ENCODE results near the gene CFAP210.

The CFAP210 gene

GRCh38 chr2:169662744-169663143 is 31.5 kb downstream of the CFAP210 start (continued):
- TF ChIP-seq, protein P1, sequence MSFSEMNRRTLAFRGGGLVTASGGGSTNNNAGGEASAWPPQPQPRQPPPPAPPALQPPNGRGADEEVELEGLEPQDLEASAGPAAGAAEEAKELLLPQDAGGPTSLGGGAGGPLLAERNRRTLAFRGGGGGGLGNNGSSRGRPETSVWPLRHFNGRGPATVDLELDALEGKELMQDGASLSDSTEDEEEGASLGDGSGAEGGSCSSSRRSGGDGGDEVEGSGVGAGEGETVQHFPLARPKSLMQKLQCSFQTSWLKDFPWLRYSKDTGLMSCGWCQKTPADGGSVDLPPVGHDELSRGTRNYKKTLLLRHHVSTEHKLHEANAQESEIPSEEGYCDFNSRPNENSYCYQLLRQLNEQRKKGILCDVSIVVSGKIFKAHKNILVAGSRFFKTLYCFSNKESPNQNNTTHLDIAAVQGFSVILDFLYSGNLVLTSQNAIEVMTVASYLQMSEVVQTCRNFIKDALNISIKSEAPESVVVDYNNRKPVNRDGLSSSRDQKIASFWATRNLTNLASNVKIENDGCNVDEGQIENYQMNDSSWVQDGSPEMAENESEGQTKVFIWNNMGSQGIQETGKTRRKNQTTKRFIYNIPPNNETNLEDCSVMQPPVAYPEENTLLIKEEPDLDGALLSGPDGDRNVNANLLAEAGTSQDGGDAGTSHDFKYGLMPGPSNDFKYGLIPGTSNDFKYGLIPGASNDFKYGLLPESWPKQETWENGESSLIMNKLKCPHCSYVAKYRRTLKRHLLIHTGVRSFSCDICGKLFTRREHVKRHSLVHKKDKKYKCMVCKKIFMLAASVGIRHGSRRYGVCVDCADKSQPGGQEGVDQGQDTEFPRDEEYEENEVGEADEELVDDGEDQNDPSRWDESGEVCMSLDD (tag by site-specific recombination; IDR thresholded peaks at IDR 0.05) = no peak
- TF ChIP-seq ZNF114 (tag by site-specific recombination; IDR thresholded peaks at IDR 0.05) (no peak), ZNF157 (tag by site-specific recombination; IDR thresholded peaks at IDR 0.05) (no peak)

DNA sequence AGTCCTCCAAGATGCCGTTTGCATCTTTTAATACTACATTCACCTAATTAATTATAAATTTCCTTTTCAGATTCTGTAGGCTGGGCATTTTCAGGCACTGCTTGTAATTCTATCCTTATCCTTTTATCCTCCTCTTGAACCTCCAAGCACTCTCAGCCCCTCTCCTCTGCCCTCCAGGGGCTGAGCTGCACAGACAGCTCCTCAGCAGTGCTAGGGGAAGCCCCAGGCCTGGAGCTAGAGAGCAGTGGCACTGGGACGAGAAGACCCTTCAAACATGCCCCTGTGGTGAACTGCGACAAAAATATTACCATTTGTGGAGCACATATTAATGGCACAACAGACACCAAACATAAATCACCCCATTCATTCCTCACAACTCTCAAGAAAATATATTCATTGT is 32.9 kb downstream of the CFAP210 start:
- CTCF ChIA-PET = no interaction called here
- TF ChIP-seq SCRT2 (tag by site-specific recombination; IDR thresholded peaks at IDR 0.05) = no peak
- POLR2A ChIA-PET = no interaction called here
- Histone ChIP-seq H3K36me3 (ENCODE audit: control insufficient read depth in 2 of 2, insufficient read depth in 1 of 2, low read length in 2 of 2) (no peaks in the 10 kb centered on the region), H3K27ac (ENCODE audit: extremely low read depth, low read depth, low read length) (no peak overlapping the region), H3K4me3 (ENCODE audit: low read depth, low read length) (no peak overlapping the region), H3K4me1 (ENCODE audit: control insufficient read depth, insufficient read depth, low read length) (no peaks in the 10 kb centered on the region), H3K9me3 (ENCODE audit: control insufficient read depth, insufficient read depth, low read depth, low read length) (no peaks in the 10 kb centered on the region)

DNA sequence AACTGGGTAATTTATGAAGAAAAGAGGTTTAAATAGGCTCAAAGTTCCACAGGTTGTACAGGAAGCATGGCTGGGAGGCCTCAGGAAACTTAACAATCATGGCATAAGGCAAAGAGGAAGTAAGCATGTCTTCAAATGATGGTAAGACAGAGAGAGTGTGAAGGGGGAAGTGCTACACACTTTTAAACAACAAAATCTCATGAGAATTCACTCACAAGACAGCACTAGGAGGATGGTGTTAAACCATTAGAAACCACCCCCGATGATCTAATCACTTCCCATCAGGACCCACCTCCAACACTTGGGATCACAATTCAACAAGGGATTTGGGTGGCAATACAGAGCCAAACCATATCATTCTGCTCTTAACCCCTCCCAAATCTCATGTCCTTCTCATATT is 34.9 kb downstream of the CFAP210 start:
- Histone ChIP-seq H3K27ac (ENCODE audit: extremely low read depth, low read depth, low read length) (no peak overlapping the region), H3K9me3 (ENCODE audit: control insufficient read depth, insufficient read depth, low read depth, low read length) (no peaks in the 10 kb centered on the region), H3K4me1 (ENCODE audit: control insufficient read depth, insufficient read depth, low read length) (no peaks in the 10 kb centered on the region), H3K4me3 (ENCODE audit: low read depth, low read length) (no peak overlapping the region), H3K36me3 (ENCODE audit: control insufficient read depth in 2 of 2, insufficient read depth in 1 of 2, low read length in 2 of 2) (no peaks in the 10 kb centered on the region)
- no peak for TF ChIP-seq HOXA7 (CRISPR knock-in tag; IDR thresholded peaks at IDR 0.05; ENCODE audit: borderline replicate concordance)
- TF ChIP-seq, protein P2, sequence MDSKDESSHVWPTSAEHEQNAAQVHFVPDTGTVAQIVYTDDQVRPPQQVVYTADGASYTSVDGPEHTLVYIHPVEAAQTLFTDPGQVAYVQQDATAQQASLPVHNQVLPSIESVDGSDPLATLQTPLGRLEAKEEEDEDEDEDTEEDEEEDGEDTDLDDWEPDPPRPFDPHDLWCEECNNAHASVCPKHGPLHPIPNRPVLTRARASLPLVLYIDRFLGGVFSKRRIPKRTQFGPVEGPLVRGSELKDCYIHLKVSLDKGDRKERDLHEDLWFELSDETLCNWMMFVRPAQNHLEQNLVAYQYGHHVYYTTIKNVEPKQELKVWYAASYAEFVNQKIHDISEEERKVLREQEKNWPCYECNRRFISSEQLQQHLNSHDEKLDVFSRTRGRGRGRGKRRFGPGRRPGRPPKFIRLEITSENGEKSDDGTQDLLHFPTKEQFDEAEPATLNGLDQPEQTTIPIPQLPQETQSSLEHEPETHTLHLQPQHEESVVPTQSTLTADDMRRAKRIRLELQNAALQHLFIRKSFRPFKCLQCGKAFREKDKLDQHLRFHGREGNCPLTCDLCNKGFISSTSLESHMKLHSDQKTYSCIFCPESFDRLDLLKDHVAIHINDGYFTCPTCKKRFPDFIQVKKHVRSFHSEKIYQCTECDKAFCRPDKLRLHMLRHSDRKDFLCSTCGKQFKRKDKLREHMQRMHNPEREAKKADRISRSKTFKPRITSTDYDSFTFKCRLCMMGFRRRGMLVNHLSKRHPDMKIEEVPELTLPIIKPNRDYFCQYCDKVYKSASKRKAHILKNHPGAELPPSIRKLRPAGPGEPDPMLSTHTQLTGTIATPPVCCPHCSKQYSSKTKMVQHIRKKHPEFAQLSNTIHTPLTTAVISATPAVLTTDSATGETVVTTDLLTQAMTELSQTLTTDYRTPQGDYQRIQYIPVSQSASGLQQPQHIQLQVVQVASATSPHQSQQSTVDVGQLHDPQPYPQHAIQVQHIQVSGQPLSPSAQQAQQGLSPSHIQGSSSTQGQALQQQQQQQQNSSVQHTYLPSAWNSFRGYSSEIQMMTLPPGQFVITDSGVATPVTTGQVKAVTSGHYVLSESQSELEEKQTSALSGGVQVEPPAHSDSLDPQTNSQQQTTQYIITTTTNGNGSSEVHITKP (tag by site-specific recombination; IDR thresholded peaks at IDR 0.05) = peak; percentile 46; the same call in 1 of the 2 replicates
- CTCF ChIA-PET = no interaction called here
- POLR2A ChIA-PET = no interaction called here

GRCh38 chr2:169658877-169659276 is 35.3 kb downstream of the CFAP210 start:
- no peaks in the 10 kb centered on the region for H3K9me3 ChIP-seq (ENCODE audit: control insufficient read depth, insufficient read depth, low read depth, low read length)
- CTCF ChIA-PET = no interaction called here
- H3K4me1 ChIP-seq (ENCODE audit: control insufficient read depth, insufficient read depth, low read length) = no peaks in the 10 kb centered on the region
- no peak overlapping the region for H3K4me3 ChIP-seq (ENCODE audit: low read depth, low read length)
- H3K27ac ChIP-seq (ENCODE audit: extremely low read depth, low read depth, low read length) = no peak overlapping the region
- POLR2A ChIA-PET = no interaction called here
- no peaks in the 10 kb centered on the region for H3K36me3 ChIP-seq (ENCODE audit: control insufficient read depth in 2 of 2, insufficient read depth in 1 of 2, low read length in 2 of 2)
- TF ChIP-seq ZNF791 (tag by site-specific recombination; IDR thresholded peaks at IDR 0.05) = no peak
- TF ChIP-seq ZNF571 (tag by site-specific recombination; IDR thresholded peaks at IDR 0.05) = no peak
- no peak for TF ChIP-seq ZNF701 (tag by site-specific recombination; IDR thresholded peaks at IDR 0.05)
- TF ChIP-seq IKZF3 (tag by site-specific recombination; IDR thresholded peaks at IDR 0.05) = no peak
- no peak for TF ChIP-seq GFI1B (tag by site-specific recombination; IDR thresholded peaks at IDR 0.05)
- TF ChIP-seq, protein P3, sequence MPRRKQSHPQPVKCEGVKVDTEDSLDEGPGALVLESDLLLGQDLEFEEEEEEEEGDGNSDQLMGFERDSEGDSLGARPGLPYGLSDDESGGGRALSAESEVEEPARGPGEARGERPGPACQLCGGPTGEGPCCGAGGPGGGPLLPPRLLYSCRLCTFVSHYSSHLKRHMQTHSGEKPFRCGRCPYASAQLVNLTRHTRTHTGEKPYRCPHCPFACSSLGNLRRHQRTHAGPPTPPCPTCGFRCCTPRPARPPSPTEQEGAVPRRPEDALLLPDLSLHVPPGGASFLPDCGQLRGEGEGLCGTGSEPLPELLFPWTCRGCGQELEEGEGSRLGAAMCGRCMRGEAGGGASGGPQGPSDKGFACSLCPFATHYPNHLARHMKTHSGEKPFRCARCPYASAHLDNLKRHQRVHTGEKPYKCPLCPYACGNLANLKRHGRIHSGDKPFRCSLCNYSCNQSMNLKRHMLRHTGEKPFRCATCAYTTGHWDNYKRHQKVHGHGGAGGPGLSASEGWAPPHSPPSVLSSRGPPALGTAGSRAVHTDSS (tag by site-specific recombination; IDR thresholded peaks at IDR 0.05) = no peak
- TF ChIP-seq, protein P4, sequence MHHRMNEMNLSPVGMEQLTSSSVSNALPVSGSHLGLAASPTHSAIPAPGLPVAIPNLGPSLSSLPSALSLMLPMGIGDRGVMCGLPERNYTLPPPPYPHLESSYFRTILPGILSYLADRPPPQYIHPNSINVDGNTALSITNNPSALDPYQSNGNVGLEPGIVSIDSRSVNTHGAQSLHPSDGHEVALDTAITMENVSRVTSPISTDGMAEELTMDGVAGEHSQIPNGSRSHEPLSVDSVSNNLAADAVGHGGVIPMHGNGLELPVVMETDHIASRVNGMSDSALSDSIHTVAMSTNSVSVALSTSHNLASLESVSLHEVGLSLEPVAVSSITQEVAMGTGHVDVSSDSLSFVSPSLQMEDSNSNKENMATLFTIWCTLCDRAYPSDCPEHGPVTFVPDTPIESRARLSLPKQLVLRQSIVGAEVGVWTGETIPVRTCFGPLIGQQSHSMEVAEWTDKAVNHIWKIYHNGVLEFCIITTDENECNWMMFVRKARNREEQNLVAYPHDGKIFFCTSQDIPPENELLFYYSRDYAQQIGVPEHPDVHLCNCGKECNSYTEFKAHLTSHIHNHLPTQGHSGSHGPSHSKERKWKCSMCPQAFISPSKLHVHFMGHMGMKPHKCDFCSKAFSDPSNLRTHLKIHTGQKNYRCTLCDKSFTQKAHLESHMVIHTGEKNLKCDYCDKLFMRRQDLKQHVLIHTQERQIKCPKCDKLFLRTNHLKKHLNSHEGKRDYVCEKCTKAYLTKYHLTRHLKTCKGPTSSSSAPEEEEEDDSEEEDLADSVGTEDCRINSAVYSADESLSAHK (tag by site-specific recombination; IDR thresholded peaks at IDR 0.05) = no peak
- no peak for TF ChIP-seq ZNF473 (tag by site-specific recombination; IDR thresholded peaks at IDR 0.05)
- no peak for TF ChIP-seq ZNF704 (tag by site-specific recombination; IDR thresholded peaks at IDR 0.05)
- TF ChIP-seq ZNF341 (tag by site-specific recombination; IDR thresholded peaks at IDR 0.05; ENCODE audit: low read depth) = no peak
- no peak for TF ChIP-seq MYNN (tag by site-specific recombination; IDR thresholded peaks at IDR 0.05; ENCODE audit: borderline replicate concordance)
- TF ChIP-seq ZNF248 (tag by site-specific recombination; IDR thresholded peaks at IDR 0.05) = no peak

Data from HEK293 (cell line).